HCEC 1CT (cell line): ENCODE results near the gene STX2.
"Not testable (repeated sequence)": the region's sequence is repeated elsewhere in the genome, so short reads cannot be mapped to it uniquely, and the experiment has no call there.

Experiments used
- DNase-seq: peaks from one replicate; pipeline ENCODE4 v3.0.0-alpha.2; 2017

The STX2 gene

GRCh38 chr12:130761537-130762318, 77.3 kb downstream of the STX2 start:
- DNase-seq, result peak; percentile 59

GRCh38 chr12:130754234-130754901, 84.7 kb downstream of the STX2 start:
- DNase-seq, result no peak

- DNase-seq, result no peak
Measured at GRCh38 chr12:130752692-130753230, 86.3 kb downstream of the STX2 start.

- DNase-seq, result not testable (repeated sequence)
Measured at GRCh38 chr12:130752037-130752436, 87.0 kb downstream of the STX2 start.

- no peak for DNase-seq
Measured at GRCh38 chr12:130748786-130749185, 90.3 kb downstream of the STX2 start.

GRCh38 chr12:130747867-130748740, 90.9 kb downstream of the STX2 start:
- DNase-seq, result peak; percentile 36

GRCh38 chr12:130746546-130746945, 92.5 kb downstream of the STX2 start:
- DNase-seq, result no peak

- no peak for DNase-seq
Measured at GRCh38 chr12:130745921-130746320, 93.1 kb downstream of the STX2 start.

- DNase-seq, result no peak
Measured at GRCh38 chr12:130744274-130744673, 94.8 kb downstream of the STX2 start.

GRCh38 chr12:130743606-130744005, 95.4 kb downstream of the STX2 start:
- no peak for DNase-seq

GRCh38 chr12:130743176-130743575, 95.9 kb downstream of the STX2 start:
- no peak for DNase-seq

GRCh38 chr12:130742716-130743115, 96.3 kb downstream of the STX2 start:
- no peak for DNase-seq

GRCh38 chr12:130742112-130742511, 96.9 kb downstream of the STX2 start:
- no peak for DNase-seq
